ENCODE data around the gene CALR. TPM values are rescaled to one million over a fixed set of nuclear protein-coding genes. Genes with fewer than 3 reads are reported as not detected.

The CALR gene
- total RNA-seq, 2 experiments from 2014 or later: 535 to 563 TPM

GRCh38 chr19:12893582-12893981 lies 44.8 kb upstream of the CALR start:
- peaks cover 23% of the 10 kb centered on the region for H3K36me3 Mint-ChIP-seq (ENCODE audit: low read depth)
- no peak for TF ChIP-seq CTCF (IDR thresholded peaks at IDR 0.05)
- no peak overlapping the region for H3K4me3 Mint-ChIP-seq
- intact Hi-C loops (cut with micrococcal nuclease): no loop called here
- peaks cover 19% of the 10 kb centered on the region for H3K4me1 Mint-ChIP-seq (ENCODE audit: low read depth)
- ATAC-seq (no peak), DNase-seq (no peak)
- CTCF ChIA-PET: no interaction called here
- POLR2A ChIA-PET: interaction anchor here (1.0 to 1.5 kb wide), 2 partner anchors 23 to 39 kb away, joined by 3 to 5 read pairs; no protein-coding TSS in a partner anchor
- H3K27me3 Mint-ChIP-seq: no peaks in the 10 kb centered on the region
- no peaks in the 10 kb centered on the region for H3K9me3 Mint-ChIP-seq
- no peak overlapping the region for H3K27ac Mint-ChIP-seq

- H3K36me3 Mint-ChIP-seq (ENCODE audit: low read depth): peaks cover 26% of the 10 kb centered on the region
- intact Hi-C loops (cut with micrococcal nuclease): no loop called here
- ChIA-PET CTCF (interaction anchor here (1.2 to 1.8 kb wide), 2 partner anchors 10 to 11 kb away, joined by 3 to 4 read pairs; no protein-coding TSS in a partner anchor), POLR2A (interaction anchor here (1.2 to 1.4 kb wide), 2 partner anchors 19 to 43 kb away, joined by 3 read pairs; no protein-coding TSS in a partner anchor)
- no peaks in the 10 kb centered on the region for H3K9me3 Mint-ChIP-seq
- peaks cover 25% of the 10 kb centered on the region for H3K4me1 Mint-ChIP-seq (ENCODE audit: low read depth)
- DNase-seq: no peak
- no peak overlapping the region for H3K27ac Mint-ChIP-seq
- H3K4me3 Mint-ChIP-seq: no peak overlapping the region
- no peak for TF ChIP-seq CTCF (IDR thresholded peaks at IDR 0.05)
- no peak for ATAC-seq
- H3K27me3 Mint-ChIP-seq: no peaks in the 10 kb centered on the region
These were observed 41.9 kb upstream of the CALR start for GRCh38 chr19:12896460-12896859.

- Mint-ChIP-seq H3K9me3 (no peaks in the 10 kb centered on the region), H3K27ac (peak overlapping the region; percentile 78), H3K27me3 (no peaks in the 10 kb centered on the region), H3K36me3 (ENCODE audit: low read depth) (peaks cover 12% of the 10 kb centered on the region), H3K4me3 (no peak overlapping the region), H3K4me1 (ENCODE audit: low read depth) (peaks cover 14% of the 10 kb centered on the region)
- POLR2A ChIA-PET: interaction anchor here (2.0 to 2.5 kb wide), 2 partner anchors 9 to 19 kb away, joined by 8 to 12 read pairs; partner anchors contain the start of genes GCDH and SYCE2
- no peak for TF ChIP-seq CTCF (IDR thresholded peaks at IDR 0.05)
- CTCF ChIA-PET: interaction anchor here (0.9 to 2.2 kb wide), 6 partner anchors 10 to 66 kb away, joined by 3 to 9 read pairs (median 6); partner anchors contain the start of gene DNASE2
- intact Hi-C loops (cut with micrococcal nuclease): no loop called here
- ATAC-seq: peak; percentile 96
- DNase-seq: peak; percentile 76
These were observed 38.4 kb upstream of the CALR start for GRCh38 chr19:12899891-12900518.

- no peak for DNase-seq
- Mint-ChIP-seq H3K9me3 (no peaks in the 10 kb centered on the region), H3K27ac (no peak overlapping the region), H3K4me3 (no peak overlapping the region), H3K36me3 (ENCODE audit: low read depth) (peaks cover 3% of the 10 kb centered on the region), H3K27me3 (no peaks in the 10 kb centered on the region), H3K4me1 (ENCODE audit: low read depth) (no peaks in the 10 kb centered on the region)
- TF ChIP-seq CTCF (IDR thresholded peaks at IDR 0.05): no peak
- ATAC-seq: no peak
- CTCF ChIA-PET: interaction anchor here (0.7 to 1.4 kb wide), 2 partner anchors 11 to 26 kb away, joined by 4 read pairs; partner anchors contain the start of gene DNASE2
- POLR2A ChIA-PET: interaction anchor here (0.9 to 2.0 kb wide), 2 partner anchors 11 to 25 kb away, joined by 3 to 6 read pairs; partner anchors contain the start of gene SYCE2
- intact Hi-C loops (cut with micrococcal nuclease): no loop called here
These were observed 31.2 kb upstream of the CALR start for GRCh38 chr19:12907166-12907565.

GRCh38 chr19:12912571-12912970 lies 25.8 kb upstream of the CALR start:
- H3K36me3 Mint-ChIP-seq (ENCODE audit: low read depth): no peaks in the 10 kb centered on the region
- H3K4me3 Mint-ChIP-seq: no peak overlapping the region
- H3K27ac Mint-ChIP-seq: no peak overlapping the region
- no peaks in the 10 kb centered on the region for H3K9me3 Mint-ChIP-seq
- intact Hi-C loops (cut with micrococcal nuclease): no loop called here
- POLR2A ChIA-PET: interaction anchor here (1.3 to 4.5 kb wide), 6 partner anchors 14 to 28 kb away, joined by 4 to 19 read pairs (median 7); partner anchors contain the start of genes CALR, FARSA and GCDH
- H3K4me1 Mint-ChIP-seq (ENCODE audit: low read depth): peaks cover 19% of the 10 kb centered on the region
- no peak for TF ChIP-seq CTCF (IDR thresholded peaks at IDR 0.05)
- ATAC-seq (no peak), DNase-seq (no peak)
- H3K27me3 Mint-ChIP-seq: no peaks in the 10 kb centered on the region
- CTCF ChIA-PET: interaction anchor here (0.7 to 2.4 kb wide), 4 partner anchors 11 to 152 kb away, joined by 3 to 16 read pairs (median 6); no protein-coding TSS in a partner anchor

Data from activated CD8-positive, alpha-beta T cell treated with anti-CD3 and anti-CD28 coated beads for 36 hours (primary cell).